ENCODE results near the gene ATXN1. TPM values are rescaled to one million over a fixed set of nuclear protein-coding genes. Genes with fewer than 3 reads are reported as not detected.

The ATXN1 gene
- total and polyA plus RNA-seq, 2 of the 8 experiments (the other 6 are each of a cell fraction or from before 2014, with no cell fraction given): 1.6 to 4.0 TPM

DNA sequence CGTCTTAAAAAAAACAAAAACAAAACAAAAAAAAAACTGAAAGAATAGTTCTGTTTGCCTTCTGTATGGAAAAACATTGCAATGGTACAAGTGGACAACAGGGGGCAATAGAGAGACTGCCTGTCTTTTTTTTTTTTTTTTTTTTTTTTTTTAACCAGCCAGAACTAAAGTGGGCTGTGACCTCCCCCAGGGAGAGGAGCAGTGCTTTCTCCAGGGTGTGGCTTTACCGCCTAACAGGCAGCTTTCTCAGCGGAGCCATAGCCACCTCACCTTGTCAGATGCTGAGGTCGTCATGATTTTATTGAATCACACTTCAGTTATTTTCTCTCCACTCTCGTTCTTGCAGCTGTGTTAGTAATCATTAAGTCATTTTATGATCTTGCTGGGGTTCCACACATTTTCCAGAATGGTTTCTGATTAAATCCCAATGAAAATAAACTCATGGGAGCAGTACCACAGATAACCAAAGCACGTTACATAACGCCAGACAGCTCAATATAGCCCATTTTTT, 444.5 kb downstream of the ATXN1 start:
- no peak overlapping the region for H3K4me3 ChIP-seq (ENCODE audit: extremely low read depth in 1 of 4, insufficient read depth in 2 of 4, low read depth in 3 of 4, low read length in 4 of 4)
- H3K4ac ChIP-seq (replicated peaks; ENCODE audit: insufficient read length, low read depth, low read length): no peak overlapping the region
- H4K5ac ChIP-seq (ENCODE audit: insufficient read length, low read depth, low read length): no peak overlapping the region
- no peaks in the 10 kb centered on the region for H4K20me1 ChIP-seq (replicated peaks in 1 of 2; ENCODE audit: control insufficient read depth in 1 of 2, insufficient read depth in 2 of 2, low read length in 2 of 2)
- H3K14ac ChIP-seq (ENCODE audit: insufficient read length): no peak overlapping the region
- H4K8ac ChIP-seq (ENCODE audit: extremely low read depth, insufficient read depth, low read length): no peak overlapping the region
- H3K4me1 ChIP-seq (replicated peaks in 1 of 4; ENCODE audit: control insufficient read depth in 3 of 4, insufficient read depth in 4 of 4, low read length in 3 of 4): peaks cover 4 to 11% (median 6%) of the 10 kb centered on the region in 4 experiments; a peak in 6 of 7 replicates
- no peaks in the 10 kb centered on the region for H3K36me3 ChIP-seq (ENCODE audit: control insufficient read depth in 2 of 4, insufficient read depth in 4 of 4, low read length in 3 of 4)
- DNase-seq (ENCODE audit: low read depth in 1 of 2, low spot score in 2 of 2) (no peak), FAIRE-seq (no peak)
- H3K56ac ChIP-seq (replicated peaks; ENCODE audit: insufficient read length, low read depth, low read length): no peak overlapping the region
- H2BK20ac ChIP-seq (ENCODE audit: low read length): no peak overlapping the region
- no peak overlapping the region for H2BK120ac ChIP-seq (replicated peaks; ENCODE audit: low read depth, low read length)
- H2BK5ac ChIP-seq (ENCODE audit: low read depth, low read length): no peak overlapping the region
- no peak overlapping the region for H3K23ac ChIP-seq (ENCODE audit: insufficient read length)
- TF ChIP-seq, protein P1, sequence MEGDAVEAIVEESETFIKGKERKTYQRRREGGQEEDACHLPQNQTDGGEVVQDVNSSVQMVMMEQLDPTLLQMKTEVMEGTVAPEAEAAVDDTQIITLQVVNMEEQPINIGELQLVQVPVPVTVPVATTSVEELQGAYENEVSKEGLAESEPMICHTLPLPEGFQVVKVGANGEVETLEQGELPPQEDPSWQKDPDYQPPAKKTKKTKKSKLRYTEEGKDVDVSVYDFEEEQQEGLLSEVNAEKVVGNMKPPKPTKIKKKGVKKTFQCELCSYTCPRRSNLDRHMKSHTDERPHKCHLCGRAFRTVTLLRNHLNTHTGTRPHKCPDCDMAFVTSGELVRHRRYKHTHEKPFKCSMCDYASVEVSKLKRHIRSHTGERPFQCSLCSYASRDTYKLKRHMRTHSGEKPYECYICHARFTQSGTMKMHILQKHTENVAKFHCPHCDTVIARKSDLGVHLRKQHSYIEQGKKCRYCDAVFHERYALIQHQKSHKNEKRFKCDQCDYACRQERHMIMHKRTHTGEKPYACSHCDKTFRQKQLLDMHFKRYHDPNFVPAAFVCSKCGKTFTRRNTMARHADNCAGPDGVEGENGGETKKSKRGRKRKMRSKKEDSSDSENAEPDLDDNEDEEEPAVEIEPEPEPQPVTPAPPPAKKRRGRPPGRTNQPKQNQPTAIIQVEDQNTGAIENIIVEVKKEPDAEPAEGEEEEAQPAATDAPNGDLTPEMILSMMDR (IDR thresholded peaks at IDR 0.05; ENCODE audit: control extremely low read depth in 1 of 3, insufficient read depth in 1 of 3, low read depth in 1 of 3, low read length in 3 of 3): peak in 2 of 3 experiments; percentile 54 to 55; a peak in 3 of 4 replicates
- peak; percentile 16 to 28; a peak in 3 of 4 replicates for TF ChIP-seq RAD21 (IDR thresholded peaks at IDR 0.05 in 1 of 2, conservative IDR thresholded peaks at IDR 0.05 in 1 of 2; ENCODE audit: low read depth in 2 of 2, low read length in 2 of 2)
- TF ChIP-seq, protein P2, sequence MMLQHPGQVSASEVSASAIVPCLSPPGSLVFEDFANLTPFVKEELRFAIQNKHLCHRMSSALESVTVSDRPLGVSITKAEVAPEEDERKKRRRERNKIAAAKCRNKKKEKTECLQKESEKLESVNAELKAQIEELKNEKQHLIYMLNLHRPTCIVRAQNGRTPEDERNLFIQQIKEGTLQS (IDR thresholded peaks at IDR 0.05; ENCODE audit: insufficient read depth, low read depth, low read length): no peak
- TF ChIP-seq HDAC2 (IDR thresholded peaks at IDR 0.05; ENCODE audit: borderline replicate concordance in 1 of 2, low read depth in 2 of 2, low read length in 2 of 2): 0 out of 4 replicates have a peak, but pooled peaks of 1 of the 2 experiments have one; percentile 12
- no peak overlapping the region for H4K91ac ChIP-seq (replicated peaks; ENCODE audit: insufficient read length, low read length)
- no peak overlapping the region for H2BK15ac ChIP-seq (ENCODE audit: low read length)
- no peak overlapping the region for H3K9ac ChIP-seq (replicated peaks in 1 of 4; ENCODE audit: extremely low read depth in 1 of 4, low read depth in 3 of 4, low read length in 3 of 4)
- peak overlapping the region in 1 of 2 experiments; percentile 15; a peak in 1 of 4 replicates for H3K4me2 ChIP-seq (ENCODE audit: insufficient read depth in 1 of 2, low read depth in 2 of 2, low read length in 2 of 2)
- no peaks in the 10 kb centered on the region for H3K79me2 ChIP-seq (ENCODE audit: control insufficient read depth in 1 of 2, insufficient read depth in 2 of 2, low read length in 2 of 2)
- ChIA-PET POLR2A (ENCODE audit: partially characterized antibody) (no interaction called here), CTCF (ENCODE audit: partially characterized antibody) (interaction anchor here (0.7 to 2.3 kb wide), 28 partner anchors 8 to 993 kb away, joined by 3 to 12 read pairs (median 4); no protein-coding TSS in a partner anchor)
- no peaks in the 10 kb centered on the region; the same call in 1 of the 2 replicates for H3K23me2 ChIP-seq (ENCODE audit: low read depth, low read length)
- H2AFZ ChIP-seq (ENCODE audit: low read length): no peak overlapping the region
- WGBS, 2 experiments (ENCODE audit: extremely low coverage in 1 of 2, insufficient coverage in 1 of 2, insufficient read length in 1 of 2, insufficient replicate concordance in 2 of 2, low coverage in 1 of 2, low lambda C conversion rate in 2 of 2, missing lambda C conversion rate in 1 of 2): 42% methylated on average over 7 of the region's 7 CpGs; no CpG with 5 or more reads in 1 of the 2 experiments
- H2AK5ac ChIP-seq (ENCODE audit: low read depth, low read length): no peak overlapping the region
- H3K27me3 ChIP-seq (replicated peaks in 1 of 4; ENCODE audit: control insufficient read depth in 3 of 4, extremely low read depth in 1 of 4, insufficient read depth in 3 of 4, low read length in 3 of 4): no peaks in the 10 kb centered on the region
- H2BK12ac ChIP-seq (ENCODE audit: low read depth, low read length): no peak overlapping the region
- H3K27ac ChIP-seq (ENCODE audit: low read depth, low read length): no peak overlapping the region
- H3K79me1 ChIP-seq (ENCODE audit: low read depth, low read length): no peaks in the 10 kb centered on the region; the same call in 1 of the 2 replicates
- no peak overlapping the region for H3K18ac ChIP-seq (ENCODE audit: extremely low read depth, low read length)
- H3K9me3 ChIP-seq (ENCODE audit: insufficient read depth in 2 of 2, low read depth in 1 of 2, low read length in 1 of 2): no peaks in the 10 kb centered on the region
